Sigmoid colon (tissue), 7 donors: ENCODE data around the gene MYBPHL. TPM values are rescaled to one million over a fixed set of nuclear protein-coding genes. Genes with fewer than 3 reads are reported as not detected.

Experiments used
- DNase-seq: peaks from one replicate; pipeline ENCODE4 v3.0.0-alpha.2; 2019
- H3K27ac ChIP-seq, 4 donors: fragments of 200-600 bp; sonication (generic); one replicate each; pipeline ENCODE4 v1.5.1; 2016 to 2019; ENCODE audit warnings: mild to moderate bottlenecking in 1 of 4
- H3K27me3 ChIP-seq, 3 donors: fragments of 200-600 bp; sonication (generic); one replicate each; pipeline ENCODE4 v1.5.1; 2019; ENCODE audit warnings: mild to moderate bottlenecking in 1 of 3
- H3K36me3 ChIP-seq, 4 donors: fragments of 200-600 bp; sonication (generic); one replicate each; pipeline ENCODE4 v1.5.1; 2016 to 2019
- H3K4me1 ChIP-seq, 4 donors: fragments of 200-600 bp; sonication (generic); one replicate each; pipeline ENCODE4 v1.5.1; 2017 to 2019
- H3K4me3 ChIP-seq, 4 donors: fragments of 200-600 bp; sonication (generic); one replicate each; pipeline ENCODE4 v1.5.1; 2017 to 2019; ENCODE audit warnings: mild to moderate bottlenecking in 2 of 4, moderate library complexity in 1 of 4
- H3K9me3 ChIP-seq, 4 donors: fragments of 200-600 bp in 3 of 4; sonication (generic) in 3 of 4; one replicate each; pipeline versions ENCODE4 v1.5.1 to v1.6.1; 2013 to 2019
- CTCF ChIP-seq, 4 experiments: fragments of 450-650 bp in 3 of 4; fragments of 200-600 bp in 1 of 4; IDR thresholded peaks; one replicate each; pipeline ENCODE4 v1.5.1; 2016 to 2019; ENCODE audit warnings: antibody characterized with exemption in 4 of 4, mild to moderate bottlenecking in 3 of 4, moderate library complexity in 2 of 4
- EP300 ChIP-seq, 4 donors: sonication (generic); formaldehyde crosslinking; IDR thresholded peaks; one replicate each; pipeline ENCODE4 v1.6.1; 2017; ENCODE audit warnings: antibody characterized with exemption in 4 of 4
- POLR2A ChIP-seq, 2 donors: fragments of 450-650 bp; IDR thresholded peaks; one replicate each; pipeline ENCODE4 v1.6.1; 2016; ENCODE audit warnings: antibody characterized with exemption in 2 of 2, mild to moderate bottlenecking in 2 of 2, moderate library complexity in 2 of 2
- POLR2AphosphoS5 ChIP-seq, 4 donors: sonication (generic); formaldehyde crosslinking; IDR thresholded peaks; one replicate each; pipeline ENCODE4 v1.6.1; 2017; ENCODE audit warnings: antibody characterized with exemption in 4 of 4
- WGBS, 2 donors: extraction: QIAGEN DNeasy Blood & Tissue Kit; methylation state at CpG; one replicate each; pipeline ENCODE4 v1.1.7; 2013; 5-methylcytosine and 5-hydroxymethylcytosine counted together
- intact Hi-C: fragments of 100-400 bp; cut with DNase I; formaldehyde crosslinking; loops from one replicate; pipeline ENCODE4 v1.15.1; 2023
- polyA plus RNA-seq, 3 donors: library from polyadenylated mRNA; stranded (reverse); fragments of 200-250 nt; gene quantifications; one replicate each; pipeline ENCODE4 v1.2.3, GENCODE V29; 2013
- total RNA-seq, 4 donors: library from RNA; depleted of rRNA; stranded (reverse); fragments of >200 nt; gene quantifications; one replicate each; pipeline ENCODE4 v1.1.0, GENCODE V29; 2016
- donor health status: healthy with polysubstance abuse.
- donor health status: Bipolar disorder and iron deficiency.
- donor health status: healthy.

MYBPHL gene
- total and polyA plus RNA-seq, 7 donors: not detected

GRCh38 chr1:109255097-109255651, 51.6 kb downstream of the MYBPHL start:
- H3K4me3 ChIP-seq: no peak overlapping the region
- H3K27ac ChIP-seq: peak overlapping the region; percentile 84 to 89 (median 86)
- H3K9me3 ChIP-seq: no peaks in the 10 kb centered on the region
- TF ChIP-seq POLR2A (IDR thresholded peaks at IDR 0.05): no peak
- no peak for TF ChIP-seq POLR2AphosphoS5 (IDR thresholded peaks at IDR 0.05)
- TF ChIP-seq EP300 (IDR thresholded peaks at IDR 0.05): no peak
- TF ChIP-seq CTCF (IDR thresholded peaks at IDR 0.05): no peak
- WGBS, 2 donors: 67 to 73% methylated on average over 15 of the region's 15 CpGs
- H3K4me1 ChIP-seq: peaks cover 0 to 36% (median 32%) of the 10 kb centered on the region in 4 donors
- no peak for DNase-seq
- H3K27me3 ChIP-seq: no peaks in the 10 kb centered on the region
- intact Hi-C loops: no loop called here
- H3K36me3 ChIP-seq: peaks cover 0 to 12% (median 4%) of the 10 kb centered on the region in 4 donors

- 63 to 83% methylated on average over 7 of the region's 7 CpGs for WGBS, 2 donors
- no peak overlapping the region for H3K4me3 ChIP-seq
- H3K4me1 ChIP-seq: peaks cover 0 to 38% (median 34%) of the 10 kb centered on the region in 4 donors
- DNase-seq: no peak
- H3K9me3 ChIP-seq: no peaks in the 10 kb centered on the region
- intact Hi-C loops: no loop called here
- peaks cover 0 to 12% (median 4%) of the 10 kb centered on the region in 4 donors for H3K36me3 ChIP-seq
- TF ChIP-seq POLR2A (IDR thresholded peaks at IDR 0.05) (no peak), EP300 (IDR thresholded peaks at IDR 0.05) (no peak), CTCF (IDR thresholded peaks at IDR 0.05) (no peak), POLR2AphosphoS5 (IDR thresholded peaks at IDR 0.05) (no peak)
- no peaks in the 10 kb centered on the region for H3K27me3 ChIP-seq
- H3K27ac ChIP-seq: peak overlapping the region; percentile 84 to 89 (median 86)
Observed at GRCh38 chr1:109254621-109255096, 52.2 kb downstream of the MYBPHL start.

- Histone ChIP-seq H3K27ac (peak overlapping the region; percentile 84 to 89 (median 86)), H3K36me3 (peaks cover 0 to 7% (median 2%) of the 10 kb centered on the region in 4 donors), H3K9me3 (no peaks in the 10 kb centered on the region), H3K27me3 (no peaks in the 10 kb centered on the region), H3K4me1 (peaks cover 0 to 41% (median 37%) of the 10 kb centered on the region in 4 donors), H3K4me3 (peak overlapping the region; percentile 13 to 34 (median 27))
- intact Hi-C loops: no loop called here
- 60 to 63% methylated on average over 9 of the region's 9 CpGs for WGBS, 2 donors
- TF ChIP-seq POLR2AphosphoS5 (IDR thresholded peaks at IDR 0.05): no peak
- no peak for TF ChIP-seq POLR2A (IDR thresholded peaks at IDR 0.05)
- no peak for TF ChIP-seq EP300 (IDR thresholded peaks at IDR 0.05)
- no peak for TF ChIP-seq CTCF (IDR thresholded peaks at IDR 0.05)
- DNase-seq: no peak
Observed at GRCh38 chr1:109253803-109254620, 52.8 kb downstream of the MYBPHL start.

- H3K4me1 ChIP-seq: peaks cover 0 to 44% (median 41%) of the 10 kb centered on the region in 4 donors
- intact Hi-C loops: no loop called here
- H3K27ac ChIP-seq: peak overlapping the region; percentile 84 to 89 (median 86)
Observed at GRCh38 chr1:109252893-109253802, 53.7 kb downstream of the MYBPHL start.

More at GRCh38 chr1:109252893-109253802, 53.7 kb downstream of the MYBPHL start:
- Histone ChIP-seq H3K9me3 (no peaks in the 10 kb centered on the region), H3K4me3 (peak overlapping the region; percentile 13 to 34 (median 27)), H3K27me3 (no peaks in the 10 kb centered on the region), H3K36me3 (no peaks in the 10 kb centered on the region)
- WGBS, 2 donors: 86 to 91% methylated on average over 33 of the region's 33 CpGs
- peak; percentile 94 for DNase-seq
- TF ChIP-seq EP300 (IDR thresholded peaks at IDR 0.05) (no peak), POLR2A (IDR thresholded peaks at IDR 0.05) (no peak), CTCF (IDR thresholded peaks at IDR 0.05) (no peak), POLR2AphosphoS5 (IDR thresholded peaks at IDR 0.05) (peak; percentile 20 to 47 (median 30))
